DOHH2 (cell line): ENCODE data around the gene PRELID1.
"Not testable (repeated sequence)": the region's sequence is repeated elsewhere in the genome, so short reads cannot be mapped to it uniquely, and the experiment has no call there.

Experiments
- H3F3A ChIP-seq: fragments of 200-600 bp; sonication (generic), shearing (Covaris generic); 2 replicates; pipeline ENCODE4 v1.6.0; 2016; ENCODE audit warnings: antibody characterized with exemption, mild to moderate bottlenecking; ENCODE audit not compliant: control insufficient read depth, insufficient read depth
- H3K27ac ChIP-seq: fragments of 200-600 bp; sonication (generic); 2 replicates; pipeline ENCODE4 v1.5.1; 2014; ENCODE audit warnings: low read depth, mild to moderate bottlenecking, low read length, moderate library complexity
- H3K27me3 ChIP-seq: fragments of 200-600 bp; sonication (generic); 2 replicates; pipeline ENCODE4 v1.6.1; 2014; ENCODE audit warnings: mild to moderate bottlenecking, low read length, mixed read lengths; ENCODE audit not compliant: control insufficient read depth
- H3K36me3 ChIP-seq: fragments of 200-600 bp; sonication (generic); 2 replicates; pipeline ENCODE4 v1.6.1; 2014; ENCODE audit warnings: mild to moderate bottlenecking, low read length, moderate library complexity, mixed read lengths; ENCODE audit not compliant: control insufficient read depth
- H3K4me1 ChIP-seq: fragments of 200-600 bp; sonication (generic); 2 replicates; pipeline ENCODE4 v1.6.1; 2014; ENCODE audit warnings: mild to moderate bottlenecking, low read length, mixed read lengths; ENCODE audit not compliant: control insufficient read depth
- H3K4me2 ChIP-seq: fragments of 200-600 bp; sonication (generic); 2 replicates; pipeline ENCODE4 v1.6.0; 2014; ENCODE audit warnings: mild to moderate bottlenecking, low read length, moderate library complexity
- H3K4me3 ChIP-seq: fragments of 200-600 bp; sonication (generic); 2 replicates; pipeline ENCODE4 v1.5.1; 2014; ENCODE audit warnings: mild to moderate bottlenecking, low read length, mixed read lengths
- H3K79me2 ChIP-seq: fragments of 200-600 bp; sonication (generic); 2 replicates; pipeline ENCODE4 v1.6.1; 2014; ENCODE audit warnings: mild to moderate bottlenecking, low read length, mixed read lengths; ENCODE audit not compliant: control insufficient read depth
- H3K9me2 ChIP-seq: fragments of 200-600 bp; sonication (generic); replicated peaks from 2 replicates; pipeline ENCODE4 v1.6.1; 2014; ENCODE audit warnings: mild to moderate bottlenecking, low read length, mixed read lengths; ENCODE audit not compliant: control insufficient read depth
- H3K9me3 ChIP-seq: fragments of 200-600 bp; sonication (generic); 2 replicates; pipeline ENCODE4 v1.6.1; 2014; ENCODE audit warnings: antibody characterized with exemption, low read length, mixed read lengths; ENCODE audit not compliant: control insufficient read depth, insufficient read depth
- H4K20me1 ChIP-seq: fragments of 200-600 bp; sonication (generic); 2 replicates; pipeline ENCODE4 v1.6.0; 2014; ENCODE audit warnings: low read depth, mild to moderate bottlenecking, antibody characterized with exemption, low read length, moderate library complexity; ENCODE audit not compliant: control insufficient read depth, insufficient read depth
- EZH2phosphoT487 ChIP-seq: fragments of 200-600 bp; sonication (generic); IDR thresholded peaks from 2 replicates; pipeline ENCODE4 v1.6.1; 2017; ENCODE audit warnings: borderline replicate concordance, mild to moderate bottlenecking, antibody characterized with exemption, low read length, moderate library complexity, mixed read lengths
- TF ChIP-seq, protein P1 (sequence below): fragments of 200-600 bp; sonication (generic); IDR thresholded peaks from one replicate; pipeline ENCODE4 v1.5.1; 2014; ENCODE audit warnings: antibody characterized with exemption, mild to moderate bottlenecking, low read depth, low read length; ENCODE audit not compliant: poor library complexity, severe bottlenecking

The PRELID1 gene

DNA sequence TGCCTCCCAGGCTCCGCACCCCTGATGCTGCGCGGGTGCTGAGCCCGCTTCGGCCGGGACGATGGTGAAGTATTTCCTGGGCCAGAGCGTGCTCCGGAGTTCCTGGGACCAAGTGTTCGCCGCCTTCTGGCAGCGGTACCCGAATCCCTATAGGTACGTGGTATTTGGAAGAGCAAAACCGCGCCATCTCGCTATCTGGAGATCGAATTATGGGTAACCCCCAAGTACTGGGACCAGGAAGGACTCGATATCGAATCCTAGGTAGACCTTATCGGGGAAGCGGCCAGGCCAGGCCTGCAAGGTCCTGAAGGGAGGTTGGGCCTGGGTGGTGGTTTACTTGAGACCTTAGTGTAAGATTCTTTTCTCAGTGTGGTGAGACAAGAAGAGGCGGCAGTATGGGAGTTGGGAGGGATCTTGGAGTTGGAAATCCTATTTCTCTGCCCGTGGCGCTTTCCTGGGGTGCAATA lies 359 bp downstream of the PRELID1 start:
- Histone ChIP-seq H3K36me3 (peaks cover 83% of the 10 kb centered on the region), H3K4me3 (peak overlapping the region; percentile 99), H3K27ac (peak overlapping the region; percentile 69), H3K4me1 (peaks cover 79% of the 10 kb centered on the region), H3K9me3 (no peaks in the 10 kb centered on the region), H3K4me2 (peak overlapping the region; percentile 76), H3F3A (peaks cover 30% of the 10 kb centered on the region), H4K20me1 (peaks cover 13% of the 10 kb centered on the region; the same call in 1 of the 2 replicates), H3K79me2 (peaks cover 67% of the 10 kb centered on the region), H3K27me3 (no peaks in the 10 kb centered on the region), H3K9me2 (no peaks in the 10 kb centered on the region)
- TF ChIP-seq, protein P1, sequence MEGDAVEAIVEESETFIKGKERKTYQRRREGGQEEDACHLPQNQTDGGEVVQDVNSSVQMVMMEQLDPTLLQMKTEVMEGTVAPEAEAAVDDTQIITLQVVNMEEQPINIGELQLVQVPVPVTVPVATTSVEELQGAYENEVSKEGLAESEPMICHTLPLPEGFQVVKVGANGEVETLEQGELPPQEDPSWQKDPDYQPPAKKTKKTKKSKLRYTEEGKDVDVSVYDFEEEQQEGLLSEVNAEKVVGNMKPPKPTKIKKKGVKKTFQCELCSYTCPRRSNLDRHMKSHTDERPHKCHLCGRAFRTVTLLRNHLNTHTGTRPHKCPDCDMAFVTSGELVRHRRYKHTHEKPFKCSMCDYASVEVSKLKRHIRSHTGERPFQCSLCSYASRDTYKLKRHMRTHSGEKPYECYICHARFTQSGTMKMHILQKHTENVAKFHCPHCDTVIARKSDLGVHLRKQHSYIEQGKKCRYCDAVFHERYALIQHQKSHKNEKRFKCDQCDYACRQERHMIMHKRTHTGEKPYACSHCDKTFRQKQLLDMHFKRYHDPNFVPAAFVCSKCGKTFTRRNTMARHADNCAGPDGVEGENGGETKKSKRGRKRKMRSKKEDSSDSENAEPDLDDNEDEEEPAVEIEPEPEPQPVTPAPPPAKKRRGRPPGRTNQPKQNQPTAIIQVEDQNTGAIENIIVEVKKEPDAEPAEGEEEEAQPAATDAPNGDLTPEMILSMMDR: no peak
- no peak for TF ChIP-seq EZH2phosphoT487

DNA sequence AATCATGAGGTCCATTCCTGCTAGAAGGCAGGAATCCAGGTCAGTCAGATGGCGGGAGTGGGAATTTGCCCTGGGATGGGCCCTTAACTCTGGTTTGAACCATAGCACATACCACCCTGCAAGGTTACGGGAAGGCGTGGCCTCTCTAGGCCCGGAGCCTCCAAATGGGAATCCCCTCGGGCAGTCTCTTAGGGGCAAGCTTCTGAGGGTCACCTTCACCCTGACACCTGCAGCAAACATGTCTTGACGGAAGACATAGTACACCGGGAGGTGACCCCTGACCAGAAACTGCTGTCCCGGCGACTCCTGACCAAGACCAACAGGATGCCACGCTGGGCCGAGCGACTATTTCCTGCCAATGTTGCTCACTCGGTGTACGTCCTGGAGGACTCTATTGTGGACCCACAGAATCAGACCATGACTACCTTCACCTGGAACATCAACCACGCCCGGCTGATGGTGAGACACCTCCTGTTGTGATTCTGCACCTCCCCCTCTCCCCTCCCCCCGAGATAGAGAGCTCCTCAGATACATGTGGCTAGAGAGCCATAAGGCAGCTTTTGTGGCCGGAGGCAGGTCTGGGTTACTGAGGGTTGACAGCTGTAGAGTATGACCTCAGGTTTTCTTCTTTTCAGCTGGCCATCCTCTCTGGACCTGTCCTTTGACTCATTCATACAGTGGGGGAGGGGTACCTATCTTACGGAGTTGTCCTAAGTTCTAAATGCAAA lies 957 bp downstream of the PRELID1 start:
- Histone ChIP-seq H3K4me1 (peaks cover 79% of the 10 kb centered on the region), H3K79me2 (peaks cover 73% of the 10 kb centered on the region), H3K4me2 (peak overlapping the region; percentile 76), H3F3A (peaks cover 25% of the 10 kb centered on the region), H3K27ac (peak overlapping the region; percentile 69), H3K4me3 (peak overlapping the region; percentile 99), H3K36me3 (peaks cover 84% of the 10 kb centered on the region), H3K9me3 (no peaks in the 10 kb centered on the region), H4K20me1 (peaks cover 17% of the 10 kb centered on the region; the same call in 1 of the 2 replicates), H3K9me2 (no peaks in the 10 kb centered on the region), H3K27me3 (no peaks in the 10 kb centered on the region)
- TF ChIP-seq, protein P1: no peak
- TF ChIP-seq EZH2phosphoT487: no peak

DNA sequence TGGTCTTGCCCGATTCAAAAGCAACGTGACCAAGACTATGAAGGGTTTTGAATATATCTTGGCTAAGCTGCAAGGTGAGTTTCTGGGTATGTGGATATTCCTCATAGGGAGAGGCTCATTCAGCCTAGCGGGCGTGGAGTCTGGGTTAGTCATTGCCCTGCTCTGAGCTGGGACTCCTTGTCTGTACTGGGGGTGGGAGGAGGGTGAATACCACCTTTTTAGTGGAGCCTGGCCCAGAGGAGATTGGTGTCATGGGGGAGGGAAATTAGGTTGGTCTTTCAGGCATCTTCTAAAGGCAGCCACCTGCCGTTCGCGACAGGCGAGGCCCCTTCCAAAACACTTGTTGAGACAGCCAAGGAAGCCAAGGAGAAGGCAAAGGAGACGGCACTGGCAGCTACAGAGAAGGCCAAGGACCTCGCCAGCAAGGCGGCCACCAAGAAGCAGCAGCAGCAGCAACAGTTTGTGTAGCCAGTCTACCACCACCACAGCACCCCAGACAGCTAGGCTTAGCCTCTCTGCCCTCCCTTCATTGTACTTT lies 2.6 kb downstream of the PRELID1 start:
- peaks cover 76% of the 10 kb centered on the region for H3K4me1 ChIP-seq
- H3K4me2 ChIP-seq: peak overlapping the region; percentile 76
- H3K79me2 ChIP-seq: peaks cover 79% of the 10 kb centered on the region

More for the DNA sequence above, 2.6 kb downstream of the PRELID1 start:
- Histone ChIP-seq H3F3A (peaks cover 23% of the 10 kb centered on the region), H4K20me1 (peaks cover 24% of the 10 kb centered on the region), H3K36me3 (peaks cover 90% of the 10 kb centered on the region)
- not testable (repeated sequence) for H3K27ac ChIP-seq, H3K27me3 ChIP-seq, H3K4me3 ChIP-seq, H3K9me2 ChIP-seq, H3K9me3 ChIP-seq
